SIG-M5 treated with dmso at 0.1 percent for 504 hours (cell line): ENCODE results near the gene PGA4.

Experiments
- DNase-seq: peaks from one replicate; lab custom pipeline; 2025; ENCODE audit not compliant: unreplicated experiment; lab: John Stamatoyannopoulos, UW

PGA4 gene

GRCh38 chr11:61277186-61278000 lies 55.2 kb downstream of the PGA4 start:
- DNase-seq, result no peak

GRCh38 chr11:61278001-61278470 lies 55.9 kb downstream of the PGA4 start:
- no peak for DNase-seq

- DNase-seq, result no peak
Observed at GRCh38 chr11:61279934-61280659, 58.0 kb downstream of the PGA4 start.

DNA sequence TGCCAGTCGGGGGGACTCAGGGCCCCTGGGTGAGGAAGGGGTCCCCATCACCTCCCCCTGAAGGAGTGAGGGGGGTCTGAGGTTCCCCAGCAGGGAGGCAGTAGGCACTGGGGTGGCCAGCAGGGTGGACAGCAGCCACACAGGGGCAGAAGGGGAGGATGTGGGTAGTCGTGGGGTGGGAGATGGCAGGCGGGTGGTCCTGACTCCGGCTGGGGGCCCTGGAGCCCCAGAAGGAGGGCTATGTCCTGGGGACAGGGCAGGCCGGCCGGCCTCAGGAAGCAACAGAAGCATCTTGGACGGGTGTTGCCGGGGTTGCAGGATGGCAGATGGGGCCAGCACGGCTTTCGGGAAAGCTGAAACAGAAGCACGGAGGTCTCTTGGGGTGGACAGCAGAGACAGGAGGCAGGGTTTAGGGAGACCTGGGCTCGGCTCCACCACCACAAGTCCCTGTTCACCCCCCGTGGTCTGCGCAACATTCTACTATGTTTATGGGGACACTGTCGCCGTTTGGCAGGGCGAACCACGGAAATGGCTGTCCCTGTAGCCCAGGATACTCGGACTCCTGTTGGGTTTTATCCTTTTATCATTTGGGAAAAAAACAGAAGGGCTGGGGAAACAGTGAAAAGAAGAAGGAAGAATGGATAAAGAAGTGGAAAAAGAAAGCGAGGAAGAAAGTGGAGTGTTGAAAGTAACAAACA lies 58.9 kb downstream of the PGA4 start:
- DNase-seq, result no peak
